Pons (tissue), 1 donor: Measurements from ENCODE around the gene PRPSAP1.
"Not testable (repeated sequence)": the region's sequence is repeated elsewhere in the genome, so short reads cannot be mapped to it uniquely, and the experiment has no call there.

Experiments used
- DNase-seq: peaks from one replicate; pipeline ENCODE4 v3.0.0-alpha.2; 2016; ENCODE audit warnings: low spot score

PRPSAP1 gene

DNA sequence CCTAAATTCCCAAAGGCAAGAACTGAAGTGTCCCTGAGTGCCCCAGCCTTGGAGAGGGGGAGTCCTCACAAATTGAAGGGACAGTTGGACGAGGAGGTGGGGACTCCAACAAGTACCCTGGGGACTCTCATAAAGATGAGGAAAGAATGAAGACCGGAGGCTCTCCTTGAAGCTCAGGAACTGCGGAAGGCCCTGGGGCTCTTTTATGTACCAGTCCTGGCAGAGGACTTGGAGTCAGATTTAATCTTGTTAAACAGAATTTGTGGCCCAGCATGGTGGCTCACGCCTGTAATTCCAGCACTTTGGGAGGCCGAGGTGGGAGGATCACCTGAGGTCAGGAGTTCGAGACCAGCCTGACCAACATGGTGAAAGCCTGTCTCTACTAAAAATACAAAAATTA is 6.1 kb upstream of the PRPSAP1 start:
- DNase-seq = not testable (repeated sequence)

GRCh38 chr17:76359375-76359774 is 5.7 kb upstream of the PRPSAP1 start:
- DNase-seq = no peak

DNA sequence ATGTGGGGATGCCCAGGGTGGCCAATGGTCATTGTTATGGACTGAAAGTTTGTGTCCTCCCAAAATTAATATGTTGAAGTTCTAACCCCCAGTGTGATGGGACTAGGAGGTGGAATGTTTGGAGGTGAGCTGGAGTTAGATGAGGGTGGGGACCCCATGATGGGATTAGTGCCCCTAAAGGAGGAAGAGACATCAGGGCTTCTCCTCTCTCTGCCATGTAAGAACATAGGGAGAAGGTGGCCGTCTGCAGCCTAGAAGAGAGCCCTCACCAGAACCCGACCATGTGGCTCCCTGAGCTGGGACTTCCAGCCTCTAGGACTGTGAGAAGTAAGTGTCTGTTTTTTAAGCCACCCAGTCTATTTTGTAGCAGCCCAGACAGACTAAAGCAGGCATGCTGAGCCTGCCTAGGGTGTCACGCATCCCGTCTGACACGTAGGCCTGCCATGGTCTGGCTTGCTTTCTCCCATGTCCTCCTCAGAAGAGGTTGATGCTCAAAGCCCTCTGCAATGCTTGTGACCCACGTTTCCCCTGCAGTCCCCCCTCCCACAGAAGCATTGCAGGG is 4.0 kb upstream of the PRPSAP1 start:
- no peak for DNase-seq

- DNase-seq = no peak
Observed at GRCh38 chr17:76356803-76357456, 3.2 kb upstream of the PRPSAP1 start.

GRCh38 chr17:76354747-76355310 is 1.1 kb upstream of the PRPSAP1 start:
- DNase-seq = no peak

- DNase-seq = no peak
Observed at GRCh38 chr17:76354317-76354729, 607 bp upstream of the PRPSAP1 start.

GRCh38 chr17:76353004-76353598 is 615 bp downstream of the PRPSAP1 start:
- no peak for DNase-seq

GRCh38 chr17:76351526-76352071 is 2.1 kb downstream of the PRPSAP1 start:
- DNase-seq = no peak

DNA sequence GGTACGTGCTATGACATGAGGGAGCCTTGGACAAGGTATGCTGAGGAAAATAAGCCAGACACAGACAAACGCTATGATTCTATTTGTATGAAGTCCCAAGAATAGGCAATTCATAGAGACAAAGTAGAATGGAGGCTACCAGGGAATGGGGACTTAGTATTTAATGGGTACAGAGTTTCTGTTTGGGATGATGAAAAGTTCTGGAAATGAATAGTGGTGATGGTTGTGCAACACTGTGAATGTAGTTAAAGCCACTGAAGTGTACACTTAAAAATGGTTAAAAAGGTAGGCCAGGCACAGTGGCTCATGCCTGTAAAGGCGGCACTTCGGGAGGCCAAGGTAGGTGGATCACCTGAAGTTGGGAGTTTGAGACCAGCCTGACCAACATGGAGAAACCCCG is 3.3 kb downstream of the PRPSAP1 start:
- no peak for DNase-seq

DNA sequence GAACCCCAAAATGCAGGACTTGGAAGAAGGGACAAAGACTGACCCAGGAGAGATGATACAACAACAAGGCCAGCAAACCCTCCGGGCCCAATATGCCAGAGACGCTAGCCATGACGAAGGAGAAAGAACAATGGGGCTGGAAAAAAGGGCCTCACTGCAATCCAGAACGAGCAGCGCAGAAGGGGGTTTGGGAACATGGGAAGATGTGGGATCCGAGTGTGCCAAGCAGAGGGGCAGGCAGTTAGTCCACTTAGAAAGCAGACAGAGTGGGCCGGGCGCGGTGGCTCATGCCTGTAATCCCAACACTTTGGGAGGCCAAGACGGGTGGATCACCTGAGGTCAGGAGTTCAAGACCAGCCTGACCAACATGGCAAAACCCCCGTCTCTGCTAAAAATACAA is 6.8 kb downstream of the PRPSAP1 start:
- not testable (repeated sequence) for DNase-seq

DNA sequence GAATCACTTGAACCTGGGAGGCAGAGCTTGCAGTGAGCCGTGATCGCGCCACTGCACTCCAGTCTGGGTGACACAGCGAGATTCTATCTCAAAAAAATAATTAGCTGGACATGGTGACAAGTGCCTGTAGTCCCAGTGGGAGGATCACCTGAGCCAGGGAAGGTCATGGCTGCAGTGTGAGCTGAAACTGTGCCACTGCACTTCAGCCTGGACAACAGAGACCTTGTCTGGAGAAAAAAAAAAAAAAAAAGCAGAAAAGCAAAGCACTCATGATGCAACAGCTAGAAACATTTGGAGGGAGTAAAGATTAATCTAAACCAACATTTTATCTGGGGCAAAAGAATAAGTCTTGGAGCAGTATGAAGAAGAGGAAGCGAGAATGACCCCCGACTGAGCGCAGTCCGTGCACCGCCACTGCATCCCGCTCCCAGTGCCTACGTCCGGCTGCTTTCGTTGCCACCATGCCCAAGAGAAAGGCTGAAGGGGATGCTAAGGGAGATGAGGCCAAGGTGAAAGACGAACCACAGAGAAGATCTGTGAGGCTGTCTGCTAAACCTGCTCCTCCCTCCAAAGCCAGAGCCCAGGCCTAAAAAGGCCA is 8.2 kb downstream of the PRPSAP1 start:
- DNase-seq = no peak

DNA sequence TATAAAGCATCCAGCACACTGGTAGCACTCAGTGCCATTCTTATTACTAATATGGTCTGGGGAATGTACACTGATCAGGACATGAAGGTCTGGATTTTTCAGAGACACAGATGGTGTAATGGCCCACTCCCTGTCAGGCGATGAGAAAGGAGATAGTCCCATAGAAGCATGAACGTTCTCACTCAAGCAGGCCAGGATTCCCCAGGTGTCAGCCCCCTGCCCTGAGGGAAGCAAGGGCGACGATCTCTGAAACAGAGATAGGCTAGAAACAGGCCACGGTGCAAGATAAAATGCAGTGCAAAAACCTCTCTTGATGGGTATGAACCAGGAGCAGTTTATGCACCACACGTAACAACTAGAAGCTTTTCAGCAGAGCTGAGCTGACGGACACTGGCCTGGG is 10.6 kb downstream of the PRPSAP1 start:
- no peak for DNase-seq

DNA sequence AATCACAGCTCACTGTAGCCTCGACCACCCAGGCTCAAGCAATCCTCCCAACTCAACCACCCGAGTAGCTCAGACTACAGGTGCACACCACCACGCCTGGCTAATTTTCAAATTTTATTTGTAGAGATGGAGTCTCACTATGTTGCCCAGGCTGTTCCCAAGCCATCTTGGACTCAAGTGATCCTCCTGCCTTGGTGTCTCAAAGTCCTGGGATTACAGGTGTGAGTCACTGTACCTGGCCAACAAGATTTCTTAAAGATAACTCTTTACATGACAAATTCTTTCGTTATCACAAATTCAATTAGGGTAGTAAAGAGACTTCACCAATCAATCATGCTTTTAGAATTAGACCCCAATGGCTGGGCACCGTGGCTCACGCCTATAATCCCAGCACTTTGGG is 12.4 kb downstream of the PRPSAP1 start:
- no peak for DNase-seq

DNA sequence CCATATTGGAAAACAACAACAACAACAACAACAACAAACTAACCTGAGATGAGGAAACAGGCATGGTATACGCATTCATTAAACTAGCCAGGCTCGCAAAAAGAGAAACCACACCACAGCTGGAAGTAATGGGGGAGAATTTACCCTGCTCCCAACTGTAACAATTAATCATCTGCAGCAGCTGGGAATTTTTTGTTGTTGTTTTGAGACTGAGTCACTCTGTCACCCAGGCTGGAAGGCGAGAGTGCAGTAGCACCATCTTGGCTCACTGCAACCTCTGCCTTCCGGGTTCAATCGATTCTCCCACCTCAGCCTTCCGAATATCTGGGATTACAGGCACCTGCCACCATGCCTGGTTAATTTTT is 16.3 kb downstream of the PRPSAP1 start:
- DNase-seq = no peak

GRCh38 chr17:76336756-76337412 is 16.8 kb downstream of the PRPSAP1 start:
- DNase-seq = no peak

DNA sequence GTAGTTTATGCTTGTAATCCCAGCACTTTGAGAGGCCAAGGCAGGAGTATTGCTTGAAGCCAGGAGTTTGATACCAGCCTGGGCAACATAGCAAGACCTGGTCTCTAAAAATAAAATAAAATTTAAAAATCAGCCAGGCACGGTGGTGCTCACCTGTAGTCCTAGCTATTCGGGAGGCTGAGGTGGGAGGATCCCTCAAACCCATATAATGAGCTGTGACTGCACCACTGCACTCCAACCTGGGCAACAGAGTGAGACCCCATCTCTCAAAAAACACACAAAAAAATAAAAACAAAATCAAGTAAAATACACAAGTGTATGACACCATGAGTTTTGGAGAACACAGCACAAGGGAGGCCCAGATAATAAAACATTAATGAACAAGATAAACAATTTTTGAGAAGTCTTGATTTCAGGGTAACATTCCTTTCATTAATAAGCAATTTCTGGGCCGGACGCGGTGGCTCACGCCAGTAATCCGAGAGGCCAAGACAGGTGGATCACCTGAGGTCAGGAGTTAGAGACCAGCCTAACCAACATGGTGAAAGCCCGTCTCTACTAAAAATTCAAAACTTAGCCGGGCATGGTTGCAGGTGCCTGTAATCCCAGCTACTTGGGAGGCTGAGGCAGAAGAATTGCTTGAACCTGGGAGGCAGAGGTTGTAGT is 17.9 kb downstream of the PRPSAP1 start:
- no peak for DNase-seq

GRCh38 chr17:76333673-76334505 is 19.8 kb downstream of the PRPSAP1 start:
- no peak for DNase-seq

DNA sequence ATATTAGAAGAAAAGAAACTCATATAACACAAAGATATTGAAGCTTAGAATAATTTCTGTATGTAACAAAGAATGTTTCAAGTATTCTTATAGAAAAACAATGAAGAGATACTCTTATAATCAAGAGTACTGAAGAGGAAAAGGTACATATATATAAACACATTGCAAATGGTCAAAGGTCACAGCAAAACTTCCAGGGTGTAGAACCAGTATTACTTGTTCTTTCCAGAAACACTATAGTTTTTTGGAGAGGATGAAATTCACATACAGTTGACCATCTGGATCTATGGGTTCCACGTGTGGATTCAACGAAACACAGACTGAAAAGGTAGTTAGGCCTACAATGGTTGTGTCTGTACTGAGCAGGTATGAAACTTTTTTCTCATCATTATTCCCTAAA is 22.6 kb downstream of the PRPSAP1 start:
- no peak for DNase-seq

DNA sequence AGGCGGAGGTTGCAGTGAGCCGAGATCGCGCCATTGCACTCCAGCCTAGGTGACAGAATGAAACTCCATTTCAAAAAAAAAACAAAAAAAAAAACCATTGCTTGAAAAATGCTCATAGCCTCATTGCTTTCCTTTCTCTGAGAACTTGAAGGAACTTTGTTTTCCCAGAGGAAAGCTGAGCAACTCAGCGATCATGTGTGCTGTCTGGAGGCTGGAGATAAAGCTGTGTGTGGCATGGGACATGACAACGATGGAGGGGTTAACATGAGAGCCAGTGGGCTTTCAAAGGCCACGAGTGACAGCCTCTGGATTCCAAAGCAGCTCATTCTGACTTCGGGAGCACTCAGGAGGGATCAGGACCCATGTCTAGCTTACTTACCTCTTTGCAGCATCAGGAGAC is 24.1 kb downstream of the PRPSAP1 start:
- DNase-seq = no peak

DNA sequence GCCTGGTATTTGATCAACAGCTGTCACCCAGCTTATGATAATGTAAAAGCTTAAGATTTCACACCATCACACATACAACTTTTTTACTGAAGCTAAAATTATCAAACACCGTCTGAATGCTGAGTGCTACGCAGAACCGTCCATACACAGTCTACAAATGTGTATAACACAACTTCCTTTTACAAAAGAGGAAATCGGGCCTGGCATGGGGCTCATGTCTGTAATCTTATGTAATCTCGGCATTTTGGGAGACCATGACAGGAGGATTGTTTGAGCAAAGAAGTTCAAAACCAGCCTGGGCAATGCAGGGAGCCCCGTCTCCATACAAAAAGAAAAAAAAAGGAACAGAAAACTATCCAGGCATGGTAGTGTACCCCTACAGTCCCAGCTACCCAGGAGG is 26.0 kb downstream of the PRPSAP1 start:
- peak; percentile 30 for DNase-seq

GRCh38 chr17:76326306-76326705 is 27.4 kb downstream of the PRPSAP1 start:
- no peak for DNase-seq
